Measurements from ENCODE around the gene SLC22A12.
"Not testable (repeated sequence)": the region's sequence is repeated elsewhere in the genome, so short reads cannot be mapped to it uniquely, and the experiment has no call there.

The SLC22A12 gene

GRCh38 chr11:64590763-64591221, at the start of gene SLC22A12:
Gene SLC22A12, plus strand, starts transcription at chr11:64591220. Its CDS starts 337 bp downstream, at chr11:64591557.
- no peak for DNase-seq

GRCh38 chr11:64542172-64543125, 48.6 kb upstream of the SLC22A12 start:
- DNase-seq: no peak

DNA sequence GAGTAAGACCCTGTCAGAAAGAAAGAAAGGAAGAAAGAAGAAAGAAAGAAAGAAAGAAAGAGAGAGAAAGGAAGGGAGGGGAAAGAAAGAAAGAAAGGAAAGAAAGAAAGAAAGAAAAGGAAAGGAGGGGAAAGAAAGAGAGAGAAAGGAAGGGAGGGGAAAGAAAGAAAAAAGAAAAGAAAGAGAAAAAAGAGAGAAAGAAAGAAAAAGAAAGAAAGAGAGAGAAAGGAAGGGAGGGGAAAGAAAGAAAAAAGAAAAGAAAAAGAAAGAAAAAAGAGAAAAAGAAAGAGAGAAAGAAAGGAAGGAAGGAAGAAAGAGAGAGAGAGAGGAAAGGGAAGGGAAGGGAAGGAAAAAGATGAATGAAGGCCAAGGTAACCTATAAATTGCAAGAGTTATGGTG, 47.2 kb upstream of the SLC22A12 start:
- DNase-seq: no peak

DNA sequence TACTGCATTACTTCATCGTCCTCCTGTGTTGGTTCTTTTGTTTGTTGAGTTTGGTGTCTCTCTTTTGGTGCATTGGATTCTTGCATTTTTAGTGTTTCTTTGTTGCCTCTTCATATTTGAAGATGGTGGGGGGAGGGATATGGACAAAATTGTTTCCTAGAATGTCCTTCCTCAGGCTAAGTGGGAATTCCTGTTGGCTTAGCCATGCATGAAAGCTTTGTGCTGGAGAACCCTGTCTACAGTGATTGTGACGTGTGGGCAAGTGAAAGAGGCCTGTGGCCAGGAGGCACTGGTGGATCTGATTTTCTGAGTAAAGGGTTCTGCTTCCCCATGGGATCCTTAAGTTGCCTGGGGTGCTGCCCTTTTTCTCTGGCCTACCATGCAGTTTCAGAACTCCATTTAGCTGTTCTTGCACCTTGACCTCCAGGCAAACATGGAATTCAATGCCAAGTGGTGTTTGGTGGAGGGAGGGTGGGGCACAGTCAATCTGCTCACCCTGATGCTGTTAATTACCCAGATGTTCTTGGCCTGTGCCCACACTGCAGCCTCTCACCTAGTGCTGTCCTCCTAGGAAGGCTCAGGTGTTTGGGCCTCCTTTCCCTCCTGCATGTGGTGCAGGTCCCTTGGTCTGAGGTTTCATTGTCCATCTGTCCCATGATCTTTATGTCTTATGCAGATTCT, 46.3 kb upstream of the SLC22A12 start:
- DNase-seq: no peak

DNA sequence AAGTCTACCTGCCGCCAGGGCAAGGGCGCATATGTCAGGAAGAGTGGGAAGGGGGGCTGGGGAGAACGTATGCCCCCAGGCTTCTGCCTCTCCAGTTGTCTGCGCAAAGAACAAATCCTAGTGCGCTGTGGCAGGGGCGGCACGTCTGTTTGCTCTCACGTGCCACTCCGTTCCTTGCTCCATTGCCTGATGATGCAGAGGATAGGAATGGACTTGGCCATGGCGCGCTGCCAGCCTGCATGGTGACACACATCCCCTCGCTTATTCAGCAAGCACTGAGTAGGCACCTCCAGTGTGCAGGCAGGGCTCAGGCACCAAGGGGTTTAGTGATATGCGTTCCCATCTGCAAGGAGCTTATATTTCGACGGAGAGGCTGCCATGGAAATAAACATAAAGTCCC, 45.4 kb upstream of the SLC22A12 start:
- no peak for DNase-seq

DNA sequence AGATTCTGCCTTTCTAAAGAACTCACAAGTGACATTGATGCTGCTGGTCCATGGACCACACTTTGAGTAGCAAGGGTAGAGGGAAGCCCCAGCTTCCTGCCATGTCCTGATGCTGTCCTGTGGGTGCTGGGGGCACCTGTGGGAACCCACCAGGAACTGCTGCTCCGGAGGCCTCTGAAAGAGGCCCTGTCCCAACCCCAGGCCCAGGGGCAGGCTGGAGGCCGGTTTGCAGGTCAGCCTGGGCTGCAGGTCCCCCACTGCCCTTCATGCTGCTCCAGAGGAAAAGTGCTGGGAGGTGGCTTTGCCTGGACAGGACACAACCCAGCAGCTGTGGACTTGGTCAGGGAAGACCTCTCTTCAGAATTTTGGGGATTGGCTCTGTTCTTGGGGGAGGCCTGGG, 44.8 kb upstream of the SLC22A12 start:
- no peak for DNase-seq

DNA sequence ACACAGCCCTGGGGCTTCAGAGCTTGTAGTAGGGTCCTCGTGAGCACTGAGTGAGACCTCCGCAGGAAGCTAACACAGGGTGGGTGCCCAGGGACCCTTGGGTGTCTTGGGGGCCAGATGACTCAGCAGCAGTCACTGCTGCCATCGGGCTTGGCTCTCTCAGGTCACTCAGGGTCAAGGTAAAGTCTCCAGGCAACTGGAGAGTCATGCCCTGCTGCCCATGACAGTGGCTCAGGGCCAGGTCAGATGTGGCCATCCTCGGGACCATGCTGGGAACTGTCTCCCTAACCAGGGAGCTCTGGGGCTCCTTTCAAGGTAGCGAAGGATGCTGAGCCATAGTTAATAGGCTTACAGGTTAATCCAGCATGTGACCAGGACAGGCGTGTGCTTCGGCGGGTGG, 44.4 kb upstream of the SLC22A12 start:
- DNase-seq: no peak

- DNase-seq: no peak
Observed at GRCh38 chr11:64549969-64550368, 41.1 kb upstream of the SLC22A12 start.

- DNase-seq: peak; percentile 61
Observed at GRCh38 chr11:64553554-64554201, 37.3 kb upstream of the SLC22A12 start.

DNA sequence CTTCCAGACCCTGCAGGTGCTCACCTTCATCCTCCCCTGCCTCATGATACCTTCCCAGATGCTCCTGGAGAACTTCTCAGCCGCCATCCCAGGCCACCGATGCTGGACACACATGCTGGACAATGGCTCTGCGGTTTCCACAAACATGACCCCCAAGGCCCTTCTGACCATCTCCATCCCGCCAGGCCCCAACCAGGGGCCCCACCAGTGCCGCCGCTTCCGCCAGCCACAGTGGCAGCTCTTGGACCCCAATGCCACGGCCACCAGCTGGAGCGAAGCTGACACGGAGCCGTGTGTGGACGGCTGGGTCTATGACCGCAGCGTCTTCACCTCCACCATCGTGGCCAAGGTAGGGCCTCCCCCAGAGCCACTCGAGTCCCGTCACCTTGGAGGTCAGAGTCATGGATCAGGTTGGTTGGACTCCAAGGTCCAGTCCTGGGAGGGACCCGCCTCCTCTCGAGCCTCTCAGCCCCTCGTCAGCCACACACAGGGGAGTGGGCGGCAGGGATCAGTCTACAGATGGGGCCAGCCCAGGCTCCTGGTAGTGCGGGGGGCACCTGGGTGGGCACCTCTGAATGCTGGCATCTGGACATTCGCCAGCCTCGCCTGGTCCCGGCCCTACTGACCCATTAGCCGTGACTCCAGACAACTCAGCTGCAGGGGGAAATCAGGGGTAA, 34.8 kb upstream of the SLC22A12 start:
- DNase-seq: no peak

DNA sequence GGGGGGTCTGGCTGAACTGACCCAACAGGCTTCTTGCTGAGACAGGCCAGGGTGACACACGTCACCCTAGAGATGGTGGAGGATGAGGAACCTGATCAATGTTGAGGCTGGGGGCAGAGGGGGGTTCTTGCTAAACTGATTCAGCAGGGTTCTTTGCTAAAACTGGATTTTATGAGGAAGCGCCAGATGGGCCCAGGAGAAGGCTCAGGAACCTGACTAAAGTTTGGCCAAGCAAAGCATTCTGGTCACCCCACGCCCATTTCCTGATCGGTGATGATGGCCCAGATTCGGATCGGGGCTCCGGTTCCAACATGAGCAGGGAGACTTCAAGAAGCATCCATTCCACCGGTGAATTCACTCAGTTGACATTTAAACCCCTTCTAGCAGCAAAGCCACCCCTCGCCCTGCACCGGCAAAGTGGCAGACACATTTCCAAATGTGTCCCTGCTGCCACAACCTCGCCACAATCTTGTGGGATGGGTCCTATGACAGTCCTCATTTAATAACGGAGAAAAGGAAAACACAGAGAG, 34.2 kb upstream of the SLC22A12 start:
- no peak for DNase-seq

DNA sequence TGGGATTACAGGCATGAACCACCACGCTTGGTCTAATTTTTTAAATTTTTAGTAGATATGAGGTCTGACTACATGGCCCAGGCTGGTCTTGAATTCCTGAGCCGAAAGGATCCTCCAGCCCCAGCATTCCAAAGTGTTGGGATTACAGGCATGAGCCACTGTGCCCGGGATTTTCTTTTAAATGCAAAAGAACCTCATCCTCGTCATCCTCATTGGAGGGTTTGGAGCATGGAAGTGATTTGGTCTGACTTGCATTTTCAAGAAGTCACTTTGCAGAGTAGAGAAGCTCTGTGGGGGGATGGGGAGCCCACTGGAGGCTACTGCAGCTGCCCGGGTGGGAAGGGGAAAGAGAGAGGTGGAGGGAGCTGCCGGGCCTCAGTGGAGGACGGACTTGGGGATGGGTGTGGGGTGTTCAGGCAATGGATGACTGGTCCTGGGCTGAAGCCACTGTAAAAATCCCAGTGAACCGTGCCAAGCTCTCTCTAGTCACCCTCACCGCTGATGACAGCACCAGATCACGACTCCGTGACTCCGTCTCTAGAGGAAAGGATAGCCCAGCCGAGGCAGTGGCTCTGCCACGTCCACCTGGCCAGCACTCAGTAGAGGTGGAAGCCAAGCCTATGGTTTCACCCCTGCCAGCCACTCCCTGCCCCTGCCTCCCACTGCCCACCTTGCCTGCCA, 32.8 kb upstream of the SLC22A12 start:
- DNase-seq: no peak

GRCh38 chr11:64558869-64559268, 32.2 kb upstream of the SLC22A12 start:
- no peak for DNase-seq

DNA sequence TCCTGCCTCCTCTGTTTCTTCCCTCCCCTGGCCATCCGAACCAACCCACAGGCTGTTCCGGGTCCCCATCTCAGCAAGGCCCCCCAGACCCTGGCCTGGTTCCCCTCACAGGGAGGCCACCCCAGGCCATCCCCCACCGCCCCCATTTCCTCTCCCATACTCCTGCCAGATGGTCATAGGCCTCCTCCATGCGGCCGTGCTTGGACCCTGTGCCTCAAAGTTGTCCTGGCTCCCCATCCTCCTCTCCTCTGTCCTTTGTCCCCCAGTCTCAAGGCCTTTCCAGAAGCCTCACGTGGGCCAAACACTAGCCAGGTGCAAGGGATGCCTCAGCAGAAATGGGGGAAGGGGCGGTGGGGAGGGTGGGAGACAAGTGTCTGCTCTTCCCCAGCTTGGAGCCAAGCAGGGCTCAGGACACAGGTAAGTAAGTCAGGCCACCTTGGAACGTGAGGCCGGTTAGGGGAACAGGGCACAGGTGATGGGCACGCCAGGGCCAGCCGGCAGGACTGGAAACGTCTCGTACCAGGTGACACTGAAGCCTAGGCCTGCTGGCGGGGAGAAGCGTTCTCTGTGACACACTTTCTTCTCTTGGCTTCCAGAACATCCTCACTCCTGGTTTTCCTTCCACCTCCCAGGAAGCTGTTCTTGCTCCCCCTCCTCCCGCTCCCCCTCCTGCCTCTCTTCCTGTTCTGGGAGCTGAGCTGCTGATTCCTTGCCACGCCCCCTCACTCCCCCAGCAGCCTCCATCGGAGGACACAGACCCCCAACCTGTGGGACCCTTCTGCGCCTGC, 31.5 kb upstream of the SLC22A12 start:
- no peak for DNase-seq

GRCh38 chr11:64560139-64560771, 30.8 kb upstream of the SLC22A12 start:
- no peak for DNase-seq

DNA sequence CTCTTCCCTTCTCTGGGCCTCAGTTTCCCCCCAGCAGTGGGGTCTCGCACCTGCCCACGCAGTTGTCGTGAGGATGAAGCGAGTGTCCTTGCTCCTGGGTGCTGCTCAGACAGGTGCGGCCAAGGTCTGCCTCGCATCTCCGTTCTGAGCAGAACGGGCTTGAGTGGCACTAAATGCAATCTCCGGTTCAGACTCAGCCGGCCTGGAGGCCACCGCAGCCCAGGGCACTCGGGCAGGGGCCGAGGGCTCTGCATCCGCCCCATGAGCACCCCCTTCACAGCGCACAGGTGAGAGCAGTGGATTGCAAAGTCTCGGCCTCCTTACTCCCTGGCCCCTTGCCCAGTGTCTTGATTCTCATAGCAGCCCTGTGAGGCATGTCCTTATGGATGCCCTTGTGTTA, 30.1 kb upstream of the SLC22A12 start:
- DNase-seq: no peak

GRCh38 chr11:64561429-64561828, 29.6 kb upstream of the SLC22A12 start:
- DNase-seq: not testable (repeated sequence)

- DNase-seq: no peak
Observed at GRCh38 chr11:64561984-64562722, 28.9 kb upstream of the SLC22A12 start.

GRCh38 chr11:64562723-64563351, 28.2 kb upstream of the SLC22A12 start:
- no peak for DNase-seq
